ENCODE results near the gene OR5AU1.

The OR5AU1 gene

GRCh38 chr14:21155963-21156362 is at the start of gene OR5AU1:
TSS of gene OR5AU1 (minus strand) at chr14:21156063. CDS start at chr14:21155872, 191 bp downstream.
- no peak for DNase-seq (ENCODE audit: low read depth)

- DNase-seq (ENCODE audit: low read depth), result no peak
Observed at GRCh38 chr14:21205026-21205677, 49.3 kb upstream of the OR5AU1 start.

GRCh38 chr14:21204167-21205025 is 48.5 kb upstream of the OR5AU1 start:
- DNase-seq (ENCODE audit: low read depth), result no peak

- no peak for DNase-seq (ENCODE audit: low read depth)
Observed at GRCh38 chr14:21203470-21204166, 47.8 kb upstream of the OR5AU1 start.

- no peak for DNase-seq (ENCODE audit: low read depth)
Observed at GRCh38 chr14:21202463-21203358, 46.8 kb upstream of the OR5AU1 start.

GRCh38 chr14:21201732-21202462 is 46.0 kb upstream of the OR5AU1 start:
- no peak for DNase-seq (ENCODE audit: low read depth)

- DNase-seq (ENCODE audit: low read depth), result no peak
Observed at GRCh38 chr14:21200752-21201461, 45.0 kb upstream of the OR5AU1 start.

- DNase-seq (ENCODE audit: low read depth), result no peak
Observed at GRCh38 chr14:21199611-21200560, 44.0 kb upstream of the OR5AU1 start.

GRCh38 chr14:21197418-21198205 is 41.7 kb upstream of the OR5AU1 start:
- DNase-seq (ENCODE audit: low read depth), result no peak

GRCh38 chr14:21194597-21194996 is 38.7 kb upstream of the OR5AU1 start:
- DNase-seq (ENCODE audit: low read depth), result no peak

GRCh38 chr14:21192875-21193535 is 37.1 kb upstream of the OR5AU1 start:
- DNase-seq (ENCODE audit: low read depth), result no peak

GRCh38 chr14:21192447-21192822 is 36.6 kb upstream of the OR5AU1 start:
- no peak for DNase-seq (ENCODE audit: low read depth)

GRCh38 chr14:21191809-21192446 is 36.1 kb upstream of the OR5AU1 start:
- DNase-seq (ENCODE audit: low read depth), result peak; percentile 11

- no peak for DNase-seq (ENCODE audit: low read depth)
Observed at GRCh38 chr14:21191261-21191808, 35.5 kb upstream of the OR5AU1 start.

- DNase-seq (ENCODE audit: low read depth), result peak; percentile 6
Observed at GRCh38 chr14:21185491-21185890, 29.6 kb upstream of the OR5AU1 start.

- DNase-seq (ENCODE audit: low read depth), result no peak
Observed at GRCh38 chr14:21184254-21184653, 28.4 kb upstream of the OR5AU1 start.

GRCh38 chr14:21182166-21182565 is 26.3 kb upstream of the OR5AU1 start:
- DNase-seq (ENCODE audit: low read depth), result no peak
